Subcutaneous abdominal adipose tissue (tissue), 5 donors: Measurements from ENCODE around the gene PELI2.

Source experiments
- H3K27ac ChIP-seq: one replicate; pipeline ENCODE4 v1.7.0; 2013; ENCODE audit warnings: low read depth, mild to moderate bottlenecking, inconsistent platforms, low read length, moderate library complexity
- H3K27me3 ChIP-seq, 5 donors: one replicate each; pipeline ENCODE4 v1.7.0; 2013; ENCODE audit warnings: low read length in 5 of 5, inconsistent platforms in 1 of 5; ENCODE audit not compliant: control insufficient read depth in 5 of 5, insufficient read depth in 4 of 5
- H3K36me3 ChIP-seq, 5 donors: one replicate each; pipeline ENCODE4 v1.7.0; 2013; ENCODE audit warnings: low read length in 5 of 5; ENCODE audit not compliant: control insufficient read depth in 5 of 5, insufficient read depth in 5 of 5
- H3K4me1 ChIP-seq, 5 donors: one replicate each; pipeline ENCODE4 v1.7.0; 2013; ENCODE audit warnings: low read length in 5 of 5, mild to moderate bottlenecking in 3 of 5, moderate library complexity in 1 of 5; ENCODE audit not compliant: control insufficient read depth in 5 of 5, insufficient read depth in 5 of 5
- H3K4me3 ChIP-seq, 5 donors: one replicate each; pipeline ENCODE4 v1.7.0; 2013; ENCODE audit warnings: low read length in 5 of 5, low read depth in 1 of 5
- H3K9ac ChIP-seq, 5 donors: one replicate each; pipeline ENCODE4 v1.7.0; 2013; ENCODE audit warnings: low read length in 5 of 5, mild to moderate bottlenecking in 4 of 5, moderate library complexity in 3 of 5
- H3K9me3 ChIP-seq, 5 donors: one replicate each; pipeline ENCODE4 v1.7.0; 2013; ENCODE audit warnings: low read length in 5 of 5; ENCODE audit not compliant: control insufficient read depth in 5 of 5
- donor health status: healthy.
- donor health status: healthy.
- donor health status: healthy.
- donor health status: healthy.
- donor health status: healthy.

The PELI2 gene

DNA sequence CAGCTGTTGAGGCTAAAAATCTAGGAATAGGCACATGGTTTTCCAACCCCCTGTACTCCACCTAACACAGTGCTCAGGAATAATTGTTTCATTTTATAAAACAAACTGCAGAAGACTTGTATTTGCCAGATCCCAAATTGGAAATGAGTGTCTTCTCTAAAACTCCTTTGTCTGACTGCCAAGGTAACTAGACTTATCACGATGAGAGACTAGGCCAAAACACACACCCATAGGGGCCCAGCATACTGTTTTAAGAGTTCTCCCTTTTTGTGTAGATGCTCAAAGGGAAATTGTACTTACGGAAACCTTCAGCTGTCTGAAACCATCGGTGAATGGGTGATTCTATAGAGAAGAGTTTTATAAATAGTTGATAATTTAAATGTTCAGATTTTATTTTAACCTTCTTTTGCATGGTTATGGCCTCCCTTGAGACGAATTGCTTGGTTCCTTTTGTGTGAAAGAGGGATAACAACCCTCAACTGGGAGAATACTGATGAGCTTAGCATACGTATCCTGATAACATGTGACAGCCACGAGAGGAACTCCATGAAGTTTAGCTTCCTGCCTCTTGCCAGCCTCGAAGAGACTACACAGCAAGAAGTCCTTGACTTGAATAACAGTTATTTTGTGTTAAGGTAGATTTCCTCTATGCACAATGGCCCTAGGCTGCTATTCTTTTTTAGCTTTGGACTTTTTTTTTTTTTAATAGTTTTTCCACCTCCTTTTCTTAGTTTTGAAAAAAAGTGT, 103.3 kb downstream of the PELI2 start:
- Histone ChIP-seq H3K4me3 (no peak overlapping the region), H3K36me3 (peaks cover 0 to 3% (median 0%) of the 10 kb centered on the region in 5 donors), H3K9me3 (no peaks in the 10 kb centered on the region), H3K27me3 (no peaks in the 10 kb centered on the region), H3K27ac (no peak overlapping the region), H3K9ac (no peak overlapping the region), H3K4me1 (peaks cover under 1 to 62% (median 13%) of the 10 kb centered on the region in 5 donors)

DNA sequence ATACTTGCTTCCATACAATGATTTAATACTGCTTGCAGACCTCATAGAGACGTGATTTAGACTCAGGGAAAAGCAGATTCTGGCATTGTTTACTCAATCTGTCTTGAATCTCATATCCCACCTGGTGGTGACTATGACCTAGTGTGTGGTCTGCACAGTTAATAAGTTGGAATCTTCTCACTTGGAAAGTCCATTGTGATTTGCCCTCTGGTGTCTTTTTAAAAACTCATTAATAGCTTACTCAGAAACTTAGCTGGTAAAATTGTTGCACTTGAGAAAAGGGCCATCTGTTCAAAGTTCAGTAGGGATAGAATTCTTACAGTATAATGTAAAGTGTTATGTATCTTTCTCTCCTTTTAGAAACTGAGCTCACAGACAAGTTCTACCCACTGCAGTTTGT, 106.0 kb downstream of the PELI2 start:
- Histone ChIP-seq H3K4me3 (no peak overlapping the region), H3K27me3 (no peaks in the 10 kb centered on the region), H3K27ac (no peak overlapping the region), H3K4me1 (peaks cover 0 to 37% (median 9%) of the 10 kb centered on the region in 5 donors), H3K9ac (no peak overlapping the region), H3K9me3 (no peaks in the 10 kb centered on the region), H3K36me3 (peaks cover 0 to 3% (median 0%) of the 10 kb centered on the region in 5 donors)

DNA sequence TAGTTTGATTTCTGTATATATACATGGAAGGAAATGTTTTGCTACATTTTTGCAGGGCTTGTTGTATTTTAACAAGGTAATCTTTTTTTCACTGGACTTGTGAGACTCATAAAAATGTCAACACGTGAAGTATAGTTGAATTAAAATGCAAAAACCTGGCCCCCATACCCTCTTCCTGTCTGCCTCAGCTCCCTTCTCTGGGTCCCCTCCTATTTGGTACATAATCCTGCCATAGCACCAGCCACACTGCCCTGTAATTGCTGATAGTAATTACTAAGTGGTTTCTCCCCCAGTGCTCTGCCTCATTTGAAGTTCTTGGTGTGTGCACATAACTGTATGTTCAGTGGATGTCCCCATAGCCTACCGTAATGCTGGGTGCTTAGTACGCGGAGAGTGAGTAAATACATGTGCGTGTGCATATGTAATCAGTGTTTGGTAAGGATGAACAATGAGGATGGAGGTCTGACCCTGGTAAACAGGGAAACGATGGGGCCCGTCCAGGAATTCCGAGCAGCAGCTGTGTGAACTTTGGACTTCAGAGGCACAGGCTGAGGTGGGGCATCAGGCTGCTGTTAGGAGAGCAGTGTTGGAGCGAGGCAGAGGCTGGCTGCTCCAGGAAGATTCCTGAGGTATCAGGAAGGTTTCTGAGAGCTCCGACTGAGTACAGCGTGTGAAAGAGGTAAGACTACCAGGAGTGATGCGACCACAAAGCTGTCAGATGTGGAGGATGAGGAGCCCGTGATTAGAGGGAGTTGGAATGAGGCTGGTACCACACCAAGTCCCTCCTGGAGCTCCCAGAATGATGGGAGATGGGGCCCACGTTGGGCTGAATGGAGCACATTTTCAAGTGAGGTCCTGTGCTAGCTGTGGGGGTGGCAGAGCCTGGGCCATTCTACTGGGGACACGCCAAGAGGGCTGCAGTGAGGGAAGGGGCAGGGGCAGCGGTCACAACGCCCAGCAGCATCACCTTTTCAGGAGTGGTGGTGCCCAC, 106.8 kb downstream of the PELI2 start:
- Histone ChIP-seq H3K9me3 (no peaks in the 10 kb centered on the region), H3K36me3 (peaks cover 0 to 3% (median 0%) of the 10 kb centered on the region in 5 donors), H3K9ac (no peak overlapping the region), H3K27ac (no peak overlapping the region), H3K4me1 (peaks cover 0 to 30% (median 7%) of the 10 kb centered on the region in 5 donors), H3K4me3 (no peak overlapping the region), H3K27me3 (no peaks in the 10 kb centered on the region)

DNA sequence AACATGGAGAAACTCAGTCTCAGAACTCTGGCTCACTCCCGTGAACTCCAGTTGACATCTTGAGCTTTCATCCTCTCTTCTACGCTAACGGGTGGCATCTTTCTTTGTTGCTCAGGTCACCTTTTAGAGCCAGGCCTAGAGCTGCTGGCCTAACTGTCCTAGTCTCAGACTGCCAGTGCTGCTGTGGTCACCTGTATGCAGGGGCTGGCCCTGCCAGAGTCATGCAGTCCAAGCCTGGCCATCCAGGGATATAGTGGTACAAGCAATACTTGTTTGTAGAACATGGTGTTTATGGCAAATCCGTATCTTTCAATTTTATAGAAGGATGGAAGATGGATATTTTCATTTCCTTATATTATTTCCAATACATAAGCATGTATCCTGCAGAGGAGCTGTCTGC, 117.2 kb downstream of the PELI2 start:
- no peaks in the 10 kb centered on the region for H3K27me3 ChIP-seq
- no peak overlapping the region for H3K4me3 ChIP-seq

DNA sequence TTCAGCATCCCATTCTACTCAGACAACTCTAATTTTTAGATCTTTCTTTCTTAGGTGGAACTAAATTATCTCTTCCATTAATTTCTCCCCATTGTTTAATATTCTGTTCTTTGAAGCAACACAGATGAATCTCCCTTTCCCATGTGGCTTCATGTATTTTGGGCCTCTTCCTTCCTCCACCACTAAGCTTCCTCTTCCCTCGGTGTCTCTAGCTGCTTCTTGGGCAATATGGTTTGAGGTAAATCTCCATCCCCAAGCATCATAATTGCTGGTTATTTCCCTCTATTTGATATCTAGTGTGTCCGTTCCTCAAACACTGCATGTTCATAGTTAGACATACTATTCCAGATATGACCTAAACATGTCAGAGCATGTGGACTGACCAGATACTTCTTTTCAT, 119.2 kb downstream of the PELI2 start:
- Histone ChIP-seq H3K9me3 (no peaks in the 10 kb centered on the region), H3K4me3 (no peak overlapping the region)

More for the DNA sequence above, 117.2 kb downstream of the PELI2 start:
- Histone ChIP-seq H3K36me3 (no peaks in the 10 kb centered on the region), H3K9ac (no peak overlapping the region), H3K27ac (no peak overlapping the region), H3K9me3 (no peaks in the 10 kb centered on the region), H3K4me1 (no peaks in the 10 kb centered on the region)

DNA sequence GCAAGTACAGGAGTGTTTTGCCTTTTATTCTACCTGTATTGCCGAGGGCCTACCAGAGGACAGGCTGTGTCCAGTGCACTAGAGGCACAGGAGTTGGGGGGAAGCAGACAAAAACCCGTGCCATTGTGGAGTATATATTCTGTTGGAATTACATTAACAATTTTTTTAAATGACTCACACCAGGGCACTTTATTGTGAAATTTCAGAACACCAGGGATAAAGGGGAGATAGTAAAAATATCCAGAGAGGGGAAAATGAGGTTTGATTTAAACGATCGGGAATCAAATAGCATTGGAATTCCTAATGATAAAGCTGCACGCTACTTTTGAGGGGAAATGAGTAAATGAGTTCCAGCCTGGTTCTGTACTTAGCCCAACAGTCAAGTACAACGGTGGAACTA, 123.2 kb downstream of the PELI2 start:
- no peaks in the 10 kb centered on the region for H3K9me3 ChIP-seq
- no peaks in the 10 kb centered on the region for H3K27me3 ChIP-seq
- no peak overlapping the region for H3K9ac ChIP-seq
- no peaks in the 10 kb centered on the region for H3K36me3 ChIP-seq
- no peak overlapping the region for H3K27ac ChIP-seq
- no peak overlapping the region for H3K4me3 ChIP-seq
- peaks cover 0 to 3% (median 0%) of the 10 kb centered on the region in 5 donors for H3K4me1 ChIP-seq

More for the DNA sequence above, 119.2 kb downstream of the PELI2 start:
- no peaks in the 10 kb centered on the region for H3K4me1 ChIP-seq
- H3K27ac ChIP-seq: no peak overlapping the region
- no peaks in the 10 kb centered on the region for H3K27me3 ChIP-seq
- H3K36me3 ChIP-seq: no peaks in the 10 kb centered on the region
- no peak overlapping the region for H3K9ac ChIP-seq

DNA sequence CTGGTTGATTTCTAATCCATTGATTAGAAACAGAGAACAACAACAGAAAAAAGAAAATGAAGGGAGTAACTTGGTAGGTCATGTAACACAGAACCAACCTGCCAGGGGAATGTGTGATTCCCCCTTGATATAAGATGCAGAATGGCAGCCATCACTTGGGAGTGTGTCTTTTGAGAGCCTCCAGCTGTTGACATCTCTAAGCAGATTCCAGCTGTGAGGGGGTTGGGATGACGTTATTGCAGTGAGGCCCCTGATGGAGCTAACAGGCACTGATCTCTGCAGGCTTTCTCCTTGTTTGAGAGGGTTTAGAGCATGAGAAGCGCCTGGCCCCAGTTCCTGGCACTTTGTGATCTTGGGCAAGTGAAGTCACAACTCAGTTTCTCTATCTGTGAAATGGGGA, 124.9 kb downstream of the PELI2 start:
- H3K36me3 ChIP-seq: no peaks in the 10 kb centered on the region
- H3K27ac ChIP-seq: no peak overlapping the region
- no peaks in the 10 kb centered on the region for H3K9me3 ChIP-seq
- H3K4me1 ChIP-seq: peaks cover 0 to 3% (median 0%) of the 10 kb centered on the region in 5 donors
- no peak overlapping the region for H3K4me3 ChIP-seq
- H3K9ac ChIP-seq: no peak overlapping the region
- no peaks in the 10 kb centered on the region for H3K27me3 ChIP-seq

DNA sequence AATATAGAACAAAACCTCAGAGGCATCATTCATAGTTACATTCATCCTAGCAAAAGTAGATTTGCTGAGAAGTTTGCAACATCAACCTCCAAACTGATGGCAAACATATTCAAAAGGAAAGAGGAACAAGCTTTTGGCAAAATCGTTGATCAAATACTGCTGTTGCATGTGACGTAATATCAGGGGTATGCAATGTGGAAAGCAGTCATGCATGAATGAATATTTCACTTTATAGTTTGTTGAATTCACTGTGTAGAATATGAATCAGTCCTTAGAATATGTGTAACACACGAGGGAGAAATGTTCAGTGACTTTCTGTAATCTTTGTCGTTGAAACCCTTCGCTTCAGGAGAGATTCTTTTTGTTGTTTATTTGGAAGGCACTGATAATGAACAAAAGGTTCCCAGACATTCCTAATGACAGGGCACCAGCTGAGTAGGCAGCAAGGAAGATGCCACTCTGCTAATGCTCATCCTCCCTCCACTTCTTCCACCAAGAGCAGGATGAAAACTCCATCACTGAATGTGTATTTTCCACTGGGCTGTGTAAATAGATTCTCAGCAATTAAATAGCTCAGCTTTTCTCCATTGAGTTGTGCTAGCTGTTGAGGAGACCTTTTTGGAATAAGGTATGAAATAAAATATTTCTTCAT, 126.1 kb downstream of the PELI2 start:
- H3K9me3 ChIP-seq: no peaks in the 10 kb centered on the region
- H3K4me3 ChIP-seq: no peak overlapping the region
- H3K36me3 ChIP-seq: no peaks in the 10 kb centered on the region
- no peak overlapping the region for H3K9ac ChIP-seq
- H3K27ac ChIP-seq: no peak overlapping the region
- no peaks in the 10 kb centered on the region for H3K27me3 ChIP-seq
- peaks cover 0 to 3% (median 0%) of the 10 kb centered on the region in 5 donors for H3K4me1 ChIP-seq

DNA sequence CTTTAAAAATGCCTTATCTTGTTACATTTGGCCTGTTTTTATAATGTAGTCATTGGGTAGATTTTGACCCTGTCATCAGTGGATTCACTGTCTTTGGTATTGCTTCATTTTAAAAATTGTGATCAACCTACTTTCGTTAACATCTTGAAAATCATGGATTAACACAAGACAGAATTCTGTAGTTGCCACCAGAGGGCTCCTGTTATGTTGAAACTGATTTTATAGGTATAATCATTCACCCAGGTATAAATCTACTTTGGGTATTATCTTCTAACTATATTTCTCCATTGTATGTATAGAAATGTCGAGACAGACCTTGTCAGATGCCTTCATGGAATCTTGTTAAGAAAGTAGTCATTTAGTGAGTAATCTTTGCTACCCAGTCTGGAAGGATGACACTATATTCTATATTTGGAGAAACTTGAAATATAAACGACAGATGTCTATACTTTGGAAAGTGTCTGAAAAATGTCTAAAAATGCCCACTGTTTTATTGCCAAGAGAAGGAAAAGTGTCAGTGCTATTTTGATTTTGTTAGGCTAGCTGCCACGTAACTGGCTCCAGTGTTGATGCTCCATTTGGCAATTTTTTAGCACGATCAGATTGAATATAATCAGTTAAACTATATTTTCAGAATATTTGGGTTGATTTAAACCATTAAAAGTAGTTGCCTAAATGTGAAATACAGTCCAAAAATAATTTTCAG, 129.4 kb downstream of the PELI2 start:
- Histone ChIP-seq H3K27me3 (no peaks in the 10 kb centered on the region), H3K4me1 (peaks cover 0 to 3% (median 0%) of the 10 kb centered on the region in 5 donors), H3K4me3 (no peak overlapping the region), H3K9me3 (no peaks in the 10 kb centered on the region), H3K36me3 (peaks cover 0 to 3% (median 0%) of the 10 kb centered on the region in 5 donors), H3K9ac (no peak overlapping the region), H3K27ac (no peak overlapping the region)
